Measurements from ENCODE around the gene DOCK8.

Gene DOCK8

DNA sequence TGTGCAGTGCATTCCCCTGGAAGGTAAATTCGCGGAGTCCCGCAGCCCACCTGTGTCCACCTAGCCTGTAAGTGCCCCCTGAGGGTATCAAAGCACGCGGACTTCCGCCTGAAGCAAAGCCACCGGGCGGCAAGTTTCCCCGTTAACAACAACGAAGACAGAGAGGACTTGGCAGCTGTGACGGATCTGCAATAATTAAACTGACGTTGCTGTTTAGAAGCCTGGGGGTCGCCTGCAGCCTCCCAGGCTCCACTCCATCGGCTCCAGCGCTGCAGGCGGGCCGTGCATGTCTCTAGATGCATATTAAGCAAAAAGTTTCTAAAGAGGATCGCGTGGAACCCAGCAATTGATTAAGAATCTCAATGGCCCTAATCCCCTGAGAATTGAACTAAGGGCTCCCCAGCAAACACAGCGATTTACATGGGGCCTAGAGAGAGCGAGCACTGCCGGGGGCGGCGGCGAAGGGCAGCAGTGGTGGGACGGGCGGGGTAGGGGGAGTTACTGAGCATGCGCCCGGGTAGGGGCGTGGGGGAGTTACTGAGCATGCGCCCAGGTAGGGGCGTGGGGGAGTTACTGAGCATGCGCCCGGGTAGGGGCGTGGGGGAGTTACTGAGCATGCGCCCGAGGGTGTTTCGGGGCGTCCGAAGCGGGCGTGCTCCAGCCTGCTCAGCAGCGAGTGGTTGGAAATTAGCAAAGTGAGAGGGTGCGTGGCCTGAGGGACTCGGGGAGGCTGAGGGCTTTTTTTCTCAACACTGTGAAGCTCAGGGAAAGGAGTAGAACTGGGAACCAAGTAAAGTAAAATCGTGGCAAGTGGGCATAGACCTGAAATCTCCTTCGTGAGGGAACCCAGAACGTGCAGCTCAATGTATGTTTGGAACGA, 255.2 kb downstream of the DOCK8 start:
- WGBS (ENCODE audit: insufficient coverage, insufficient read length): no CpG with 5 or more reads among the region's 49 CpGs
- H3K4me3 ChIP-seq (ENCODE audit: low read length): peak overlapping the region; percentile 39; the same call in 1 of the 2 replicates
- no peaks in the 10 kb centered on the region for H3K27me3 ChIP-seq (ENCODE audit: control insufficient read depth, insufficient read depth, low read length)
- peak; percentile 58 for DNase-seq (ENCODE audit: low read depth, low spot score)
- H3K27ac ChIP-seq (ENCODE audit: low read length): no peak overlapping the region
- no peaks in the 10 kb centered on the region; the same call in 1 of the 2 replicates for H3K4me1 ChIP-seq (ENCODE audit: control insufficient read depth, insufficient read depth, low read length)
- no peaks in the 10 kb centered on the region for H3K36me3 ChIP-seq (ENCODE audit: control insufficient read depth, insufficient read depth, low read length)
- H3K9me3 ChIP-seq (ENCODE audit: control insufficient read depth, insufficient read depth, low read length): no peaks in the 10 kb centered on the region

DNA sequence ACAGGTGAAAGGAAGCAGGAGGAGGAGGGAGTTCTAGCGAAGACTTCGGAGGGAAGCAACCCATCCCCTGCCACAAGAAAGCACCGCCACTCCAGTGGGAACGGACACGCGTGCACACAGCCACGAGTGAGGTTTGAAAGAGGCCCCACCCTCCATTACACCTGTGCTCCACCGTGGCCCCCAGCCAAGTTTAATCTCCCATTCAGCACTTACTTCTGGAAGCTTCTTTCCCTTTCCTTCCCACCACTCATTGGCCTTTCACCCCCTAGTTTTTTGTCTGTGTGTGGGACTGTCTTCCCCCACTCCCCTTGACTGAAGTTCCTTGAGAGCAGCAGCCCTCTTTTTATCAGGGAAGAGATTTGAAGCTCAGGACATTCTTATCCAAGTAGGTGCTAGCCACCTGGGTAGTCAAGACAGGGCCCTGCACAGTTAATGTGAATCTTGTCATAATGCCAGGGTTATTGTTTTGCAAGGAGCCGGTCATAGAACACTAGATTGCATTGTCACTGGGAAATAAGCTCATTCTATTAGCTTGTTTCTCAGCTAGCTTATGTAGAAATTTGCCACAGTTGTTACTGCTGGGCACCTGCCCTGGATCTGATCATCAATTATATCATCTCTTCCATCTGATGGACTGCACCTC, 256.0 kb downstream of the DOCK8 start:
- Histone ChIP-seq H3K27me3 (ENCODE audit: control insufficient read depth, insufficient read depth, low read length) (no peaks in the 10 kb centered on the region), H3K36me3 (ENCODE audit: control insufficient read depth, insufficient read depth, low read length) (no peaks in the 10 kb centered on the region), H3K9me3 (ENCODE audit: control insufficient read depth, insufficient read depth, low read length) (no peaks in the 10 kb centered on the region), H3K4me3 (ENCODE audit: low read length) (peak overlapping the region; percentile 39; the same call in 1 of the 2 replicates), H3K4me1 (ENCODE audit: control insufficient read depth, insufficient read depth, low read length) (no peaks in the 10 kb centered on the region; the same call in 1 of the 2 replicates), H3K27ac (ENCODE audit: low read length) (no peak overlapping the region)
- DNase-seq (ENCODE audit: low read depth, low spot score): no peak
- WGBS (ENCODE audit: insufficient coverage, insufficient read length): no CpG with 5 or more reads among the region's 9 CpGs

DNA sequence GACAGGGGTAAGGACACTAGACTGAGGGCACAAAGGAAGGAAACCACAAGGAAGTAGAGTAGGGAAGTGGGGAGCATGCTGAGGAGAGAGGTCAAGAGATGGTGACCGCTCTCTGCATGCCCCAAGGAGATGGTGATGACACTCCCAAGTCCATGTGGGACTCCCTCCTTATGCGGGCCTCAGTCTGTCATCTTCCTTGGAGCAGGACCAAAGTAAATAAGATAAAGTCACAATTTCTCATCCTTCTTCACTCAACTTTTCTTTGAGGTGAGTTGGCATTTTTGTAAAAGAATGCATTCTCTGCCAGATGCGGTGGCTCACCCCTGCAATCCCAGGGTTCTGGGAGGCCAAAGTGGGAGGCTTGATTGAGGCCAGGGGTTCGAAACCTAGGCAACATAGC, 256.7 kb downstream of the DOCK8 start:
- Histone ChIP-seq H3K27me3 (ENCODE audit: control insufficient read depth, insufficient read depth, low read length) (no peaks in the 10 kb centered on the region), H3K36me3 (ENCODE audit: control insufficient read depth, insufficient read depth, low read length) (no peaks in the 10 kb centered on the region), H3K4me1 (ENCODE audit: control insufficient read depth, insufficient read depth, low read length) (no peaks in the 10 kb centered on the region; the same call in 1 of the 2 replicates), H3K4me3 (ENCODE audit: low read length) (no peak overlapping the region), H3K9me3 (ENCODE audit: control insufficient read depth, insufficient read depth, low read length) (no peaks in the 10 kb centered on the region), H3K27ac (ENCODE audit: low read length) (no peak overlapping the region)
- no CpG with 5 or more reads among the region's 4 CpGs for WGBS (ENCODE audit: insufficient coverage, insufficient read length)
- DNase-seq (ENCODE audit: low read depth, low spot score): no peak

DNA sequence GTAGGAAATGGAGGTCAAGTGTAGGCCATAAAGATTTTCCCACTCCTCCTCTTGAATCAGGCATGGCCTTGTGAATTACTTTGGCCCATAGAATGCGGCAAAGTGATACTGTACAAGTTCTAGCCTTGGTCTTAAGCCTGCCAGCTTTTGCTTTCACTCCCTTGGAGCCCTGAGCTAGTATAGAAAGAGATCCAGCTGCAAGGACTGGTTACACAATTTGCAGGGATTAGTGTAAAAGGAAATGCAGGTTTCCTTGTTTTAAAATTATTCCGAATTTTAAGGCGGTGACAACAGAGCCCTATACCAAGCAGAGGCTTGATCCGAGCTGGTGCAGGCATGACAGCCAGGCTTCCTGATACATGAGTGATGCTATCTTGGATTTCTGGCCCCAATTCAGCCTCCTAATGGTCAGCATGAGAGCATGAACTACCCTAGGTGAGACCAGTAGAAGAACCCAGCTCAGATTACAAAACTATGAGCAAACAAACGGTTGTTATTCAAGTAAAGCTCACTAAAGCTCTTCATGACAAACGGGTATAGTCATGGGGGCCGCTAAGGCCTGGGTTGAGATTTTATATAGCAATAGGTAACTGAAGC, 257.9 kb downstream of the DOCK8 start:
- Histone ChIP-seq H3K9me3 (ENCODE audit: control insufficient read depth, insufficient read depth, low read length) (no peaks in the 10 kb centered on the region), H3K27ac (ENCODE audit: low read length) (no peak overlapping the region), H3K4me1 (ENCODE audit: control insufficient read depth, insufficient read depth, low read length) (peaks cover under 1% of the 10 kb centered on the region; the same call in 1 of the 2 replicates), H3K4me3 (ENCODE audit: low read length) (no peak overlapping the region), H3K27me3 (ENCODE audit: control insufficient read depth, insufficient read depth, low read length) (no peaks in the 10 kb centered on the region), H3K36me3 (ENCODE audit: control insufficient read depth, insufficient read depth, low read length) (no peaks in the 10 kb centered on the region)
- no CpG with 5 or more reads among the region's 7 CpGs for WGBS (ENCODE audit: insufficient coverage, insufficient read length)
- no peak for DNase-seq (ENCODE audit: low read depth, low spot score)

DNA sequence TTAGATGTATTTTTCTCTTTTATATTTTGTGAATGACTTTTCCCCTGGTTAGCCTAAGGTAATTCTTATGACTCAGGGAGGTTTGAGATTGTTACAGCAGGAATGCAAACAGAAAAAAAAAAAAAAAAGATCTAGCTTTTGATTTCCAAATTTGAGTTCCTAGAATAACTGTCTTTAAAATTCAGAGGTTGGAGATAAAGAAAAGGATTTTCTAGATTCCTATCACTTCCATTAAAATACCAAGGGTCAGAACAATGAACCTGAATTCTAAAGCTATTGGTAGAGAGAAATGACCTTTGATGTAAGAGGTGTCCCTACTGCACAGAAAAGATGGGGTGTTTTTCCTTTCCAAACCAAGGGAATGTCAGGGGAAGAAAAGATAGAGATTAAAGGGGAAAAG, 262.5 kb downstream of the DOCK8 start:
- H3K36me3 ChIP-seq (ENCODE audit: control insufficient read depth, insufficient read depth, low read length): no peaks in the 10 kb centered on the region
- H3K4me1 ChIP-seq (ENCODE audit: control insufficient read depth, insufficient read depth, low read length): 0 out of 2 replicates have a peak, but pooled peaks cover 1% of the 10 kb centered on the region
- H3K9me3 ChIP-seq (ENCODE audit: control insufficient read depth, insufficient read depth, low read length): no peaks in the 10 kb centered on the region
- no peak overlapping the region for H3K4me3 ChIP-seq (ENCODE audit: low read length)
- no peak for DNase-seq (ENCODE audit: low read depth, low spot score)
- no peak overlapping the region for H3K27ac ChIP-seq (ENCODE audit: low read length)
- H3K27me3 ChIP-seq (ENCODE audit: control insufficient read depth, insufficient read depth, low read length): no peaks in the 10 kb centered on the region

DNA sequence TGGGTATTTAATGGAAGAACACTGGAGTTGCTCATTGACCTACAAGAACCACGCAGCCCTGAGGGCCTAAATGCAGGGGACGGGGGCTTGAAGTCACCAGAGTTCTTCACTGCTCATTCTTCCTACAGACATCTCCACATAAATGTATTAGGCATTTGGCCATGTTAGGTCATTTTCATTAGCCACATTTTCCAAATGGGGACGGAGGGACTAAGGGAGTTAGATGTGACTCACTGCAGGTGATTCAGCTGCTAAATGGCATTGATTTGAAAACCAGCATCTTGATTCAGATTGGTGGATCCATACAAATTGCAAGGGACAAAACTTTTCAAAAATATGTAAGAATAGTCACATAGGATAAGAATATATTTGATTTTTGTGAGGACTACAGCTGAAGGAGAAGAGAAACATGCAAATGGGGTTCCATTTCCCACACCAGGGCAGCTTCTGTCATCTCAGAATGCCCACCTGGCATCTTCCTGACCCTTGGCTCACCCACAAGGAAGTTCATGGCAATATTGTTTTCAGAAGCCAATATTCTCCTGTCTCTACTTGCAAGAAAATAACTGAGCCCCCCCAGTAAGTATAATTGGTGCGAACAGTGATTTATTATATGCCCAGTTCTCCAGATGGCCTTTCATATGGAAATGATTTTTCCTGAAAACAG, 264.8 kb downstream of the DOCK8 start:
- H3K4me1 ChIP-seq (ENCODE audit: control insufficient read depth, insufficient read depth, low read length): 0 out of 2 replicates have a peak, but pooled peaks cover 1% of the 10 kb centered on the region
- H3K4me3 ChIP-seq (ENCODE audit: low read length): no peak overlapping the region
- WGBS (ENCODE audit: insufficient coverage, insufficient read length): no CpG with 5 or more reads among the region's 4 CpGs
- no peaks in the 10 kb centered on the region for H3K9me3 ChIP-seq (ENCODE audit: control insufficient read depth, insufficient read depth, low read length)
- H3K27me3 ChIP-seq (ENCODE audit: control insufficient read depth, insufficient read depth, low read length): no peaks in the 10 kb centered on the region
- DNase-seq (ENCODE audit: low read depth, low spot score): no peak
- no peak overlapping the region for H3K27ac ChIP-seq (ENCODE audit: low read length)
- H3K36me3 ChIP-seq (ENCODE audit: control insufficient read depth, insufficient read depth, low read length): no peaks in the 10 kb centered on the region

DNA sequence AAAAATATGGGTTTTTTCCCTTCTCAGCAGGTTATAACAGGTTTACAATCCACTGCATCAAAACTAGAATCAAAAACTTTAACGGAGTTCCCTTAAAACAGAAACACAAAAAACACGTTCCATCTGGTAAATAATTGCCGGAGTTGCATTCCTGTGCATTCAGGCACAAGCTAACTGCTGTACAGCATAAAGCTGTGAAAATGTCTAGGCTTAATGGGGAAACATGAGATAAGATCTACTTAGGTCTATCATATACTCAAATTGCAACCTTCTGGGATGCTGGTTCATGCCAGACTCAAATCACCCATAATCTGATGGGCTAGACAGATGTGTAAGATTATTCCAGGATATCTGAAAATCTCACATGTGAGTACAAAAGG, 265.3 kb downstream of the DOCK8 start:
- no peaks in the 10 kb centered on the region for H3K27me3 ChIP-seq (ENCODE audit: control insufficient read depth, insufficient read depth, low read length)
- no peak overlapping the region for H3K27ac ChIP-seq (ENCODE audit: low read length)
- WGBS (ENCODE audit: insufficient coverage, insufficient read length): no CpG with 5 or more reads among the region's 3 CpGs

DNA sequence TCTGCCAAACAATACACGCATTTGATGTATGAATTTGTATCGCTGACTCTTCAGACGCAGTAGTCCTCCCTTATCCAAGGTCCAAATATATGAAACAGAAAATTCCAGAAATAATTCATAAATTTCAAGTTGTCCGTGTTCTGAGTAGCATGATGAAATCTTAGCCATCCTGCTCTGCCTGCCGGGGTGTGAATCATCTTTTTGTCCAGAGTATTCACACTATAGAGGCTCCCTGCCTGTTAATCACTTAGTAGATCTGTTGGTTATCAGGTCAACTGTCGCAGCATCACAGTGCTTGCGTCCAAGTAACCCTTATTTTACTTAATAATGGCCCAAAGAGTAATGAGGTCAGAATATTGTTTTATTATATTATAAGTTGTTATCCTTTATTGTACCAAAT, 268.1 kb downstream of the DOCK8 start:
- H3K36me3 ChIP-seq (ENCODE audit: control insufficient read depth, insufficient read depth, low read length): no peaks in the 10 kb centered on the region
- no peaks in the 10 kb centered on the region for H3K27me3 ChIP-seq (ENCODE audit: control insufficient read depth, insufficient read depth, low read length)
- H3K4me3 ChIP-seq (ENCODE audit: low read length): no peak overlapping the region
- H3K9me3 ChIP-seq (ENCODE audit: control insufficient read depth, insufficient read depth, low read length): peaks cover 1% of the 10 kb centered on the region
- WGBS (ENCODE audit: insufficient coverage, insufficient read length): no CpG with 5 or more reads among the region's 7 CpGs
- DNase-seq (ENCODE audit: low read depth, low spot score): no peak
- no peak overlapping the region for H3K27ac ChIP-seq (ENCODE audit: low read length)
- no peaks in the 10 kb centered on the region for H3K4me1 ChIP-seq (ENCODE audit: control insufficient read depth, insufficient read depth, low read length)

More for the DNA sequence above, 265.3 kb downstream of the DOCK8 start:
- H3K36me3 ChIP-seq (ENCODE audit: control insufficient read depth, insufficient read depth, low read length): no peaks in the 10 kb centered on the region
- H3K4me1 ChIP-seq (ENCODE audit: control insufficient read depth, insufficient read depth, low read length): 0 out of 2 replicates have a peak, but pooled peaks cover 1% of the 10 kb centered on the region
- DNase-seq (ENCODE audit: low read depth, low spot score): no peak
- no peak overlapping the region for H3K4me3 ChIP-seq (ENCODE audit: low read length)
- peaks cover 1% of the 10 kb centered on the region for H3K9me3 ChIP-seq (ENCODE audit: control insufficient read depth, insufficient read depth, low read length)

DNA sequence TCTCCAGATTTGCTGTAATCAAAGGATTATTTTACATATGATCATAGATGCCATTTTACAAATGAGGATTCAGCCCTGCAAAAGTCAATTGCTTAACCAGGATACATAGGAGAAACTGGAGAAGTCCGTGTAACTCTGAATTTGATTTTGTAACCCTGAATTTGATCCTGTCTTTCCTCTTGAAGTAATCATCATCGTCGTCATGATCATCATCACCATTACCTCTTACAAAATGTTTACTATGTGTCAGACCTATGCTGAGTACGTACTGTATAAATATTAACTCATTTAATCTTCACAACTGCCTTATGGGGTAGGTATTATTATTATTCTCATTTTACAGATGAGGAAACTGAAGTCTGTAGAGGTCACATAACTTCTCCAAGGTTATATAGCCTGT, 271.5 kb downstream of the DOCK8 start:
- Histone ChIP-seq H3K4me3 (ENCODE audit: low read length) (no peak overlapping the region), H3K9me3 (ENCODE audit: control insufficient read depth, insufficient read depth, low read length) (peaks cover 1% of the 10 kb centered on the region), H3K4me1 (ENCODE audit: control insufficient read depth, insufficient read depth, low read length) (no peaks in the 10 kb centered on the region), H3K27me3 (ENCODE audit: control insufficient read depth, insufficient read depth, low read length) (no peaks in the 10 kb centered on the region), H3K36me3 (ENCODE audit: control insufficient read depth, insufficient read depth, low read length) (no peaks in the 10 kb centered on the region), H3K27ac (ENCODE audit: low read length) (no peak overlapping the region)
- no peak for DNase-seq (ENCODE audit: low read depth, low spot score)
- WGBS (ENCODE audit: insufficient coverage, insufficient read length): no CpG with 5 or more reads among the region's 4 CpGs

DNA sequence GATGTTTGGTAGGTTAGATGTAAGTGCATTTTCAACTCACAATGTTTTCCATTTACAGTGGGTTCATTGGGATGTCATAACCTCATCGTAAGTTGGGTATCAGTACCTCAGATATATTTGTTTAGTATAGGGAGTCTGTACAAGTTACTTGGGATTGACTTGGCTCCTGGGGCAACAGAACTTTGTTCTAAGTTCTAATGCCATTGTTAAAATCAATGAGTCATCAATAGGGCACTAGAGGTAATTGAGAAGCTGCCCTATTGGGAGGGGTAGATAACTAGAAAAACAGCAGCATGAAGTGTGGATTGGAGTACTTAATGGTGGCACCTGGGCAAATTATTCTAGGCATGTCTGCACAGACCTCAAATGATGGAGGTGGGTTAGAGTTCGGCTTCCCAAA, 272.8 kb downstream of the DOCK8 start:
- WGBS (ENCODE audit: insufficient coverage, insufficient read length): no CpG with 5 or more reads among the region's 2 CpGs
- Histone ChIP-seq H3K4me1 (ENCODE audit: control insufficient read depth, insufficient read depth, low read length) (no peaks in the 10 kb centered on the region), H3K27me3 (ENCODE audit: control insufficient read depth, insufficient read depth, low read length) (no peaks in the 10 kb centered on the region), H3K27ac (ENCODE audit: low read length) (no peak overlapping the region), H3K36me3 (ENCODE audit: control insufficient read depth, insufficient read depth, low read length) (no peaks in the 10 kb centered on the region), H3K9me3 (ENCODE audit: control insufficient read depth, insufficient read depth, low read length) (peaks cover 1% of the 10 kb centered on the region), H3K4me3 (ENCODE audit: low read length) (no peak overlapping the region)
- no peak for DNase-seq (ENCODE audit: low read depth, low spot score)
